GM21737 (cell line): ENCODE results near the gene ATP2A3.

ENCODE experiments used
- ATAC-seq: cut with Tn5 transposase; IDR thresholded peaks from one replicate; pipeline ENCODE4 v1.9.1; 2021; ENCODE audit warnings: mild to moderate bottlenecking, moderate library complexity; ENCODE audit not compliant: unreplicated experiment

Gene ATP2A3

GRCh38 chr17:3875317-3875716 lies 88.9 kb downstream of the ATP2A3 start:
- no peak for ATAC-seq
